GM23338 (cell line): Measurements from ENCODE around the gene PTPRN2. TPM values are rescaled to one million over a fixed set of nuclear protein-coding genes. Genes with fewer than 3 reads are reported as not detected.

Experiments used
- ATAC-seq: fragments of 200-7000 bp; cut with Tn5 transposase; 3 replicates; pipeline ENCODE4 v1.9.1; 2020
- DNase-seq: peaks from one replicate; pipeline ENCODE4 v3.0.0-alpha.2; 2015; ENCODE audit warnings: low spot score
- H2AFZ ChIP-seq: fragments of 200-600 bp; sonication (generic); 2 replicates; pipeline ENCODE4 v1.8.0; 2016; ENCODE audit warnings: antibody characterized with exemption, mild to moderate bottlenecking, moderate library complexity
- H3F3A ChIP-seq: fragments of 200-600 bp; sonication (generic); replicated peaks from 2 replicates; pipeline ENCODE4 v1.8.0; 2017; ENCODE audit warnings: antibody characterized with exemption, mixed run types, low read depth
- H3K27ac ChIP-seq: fragments of 200-600 bp; sonication (generic); 2 replicates; pipeline ENCODE4 v1.6.1; 2016; ENCODE audit warnings: low read depth
- H3K27me3 ChIP-seq: fragments of 200-600 bp; sonication (generic); 2 replicates; pipeline ENCODE4 v1.8.0; 2016; ENCODE audit warnings: mild to moderate bottlenecking, mixed run types, moderate library complexity; ENCODE audit not compliant: insufficient read depth
- H3K36me3 ChIP-seq: fragments of 200-600 bp; sonication (generic); 2 replicates; pipeline ENCODE4 v1.8.0; 2016; ENCODE audit warnings: mild to moderate bottlenecking; ENCODE audit not compliant: insufficient read depth
- H3K4me1 ChIP-seq: fragments of 200-600 bp; sonication (generic); 2 replicates; pipeline ENCODE4 v1.8.0; 2016; ENCODE audit warnings: mild to moderate bottlenecking, moderate library complexity; ENCODE audit not compliant: insufficient read depth
- H3K4me2 ChIP-seq: fragments of 200-600 bp; sonication (generic); 2 replicates; pipeline ENCODE4 v1.7.1; 2017; ENCODE audit warnings: mixed run types
- H3K4me3 ChIP-seq: fragments of 200-600 bp; sonication (generic); 2 replicates; pipeline ENCODE4 v1.6.1; 2016; ENCODE audit warnings: mixed run types
- H3K79me2 ChIP-seq: fragments of 200-600 bp; sonication (generic); replicated peaks from 2 replicates; pipeline ENCODE4 v1.8.0; 2017; ENCODE audit warnings: mild to moderate bottlenecking; ENCODE audit not compliant: insufficient read depth
- H3K9me2 ChIP-seq: fragments of 200-600 bp; sonication (generic); 2 replicates; pipeline ENCODE4 v1.8.0; 2017; ENCODE audit not compliant: insufficient read depth
- H4K20me1 ChIP-seq: fragments of 200-600 bp; sonication (generic); replicated peaks from 2 replicates; pipeline ENCODE4 v1.8.0; 2017; ENCODE audit warnings: mild to moderate bottlenecking; ENCODE audit not compliant: insufficient read depth
- H3K27ac Mint-ChIP-seq: 2 replicates; pipeline ENCODE4 v1.8.0; 2020; ENCODE audit warnings: inconsistent platforms, mild to moderate bottlenecking, moderate library complexity, mixed read lengths
- H3K27me3 Mint-ChIP-seq: 3 replicates; pipeline ENCODE4 v1.8.0; 2022; ENCODE audit warnings: low read depth, mild to moderate bottlenecking, moderate library complexity, mixed read lengths, inconsistent platforms; ENCODE audit not compliant: insufficient read depth, poor library complexity
- H3K36me3 Mint-ChIP-seq: 3 replicates; pipeline ENCODE4 v1.8.0; 2021; ENCODE audit warnings: low read depth, mild to moderate bottlenecking, inconsistent platforms, moderate library complexity, mixed read lengths
- H3K4me1 Mint-ChIP-seq: 3 replicates; pipeline ENCODE4 v1.8.0; 2020; ENCODE audit warnings: mild to moderate bottlenecking, inconsistent platforms, mixed read lengths
- H3K4me3 Mint-ChIP-seq: 3 replicates; pipeline ENCODE4 v1.8.0; 2021; ENCODE audit warnings: moderate library complexity, mild to moderate bottlenecking, inconsistent platforms, mixed read lengths
- H3K9me3 Mint-ChIP-seq: 3 replicates; pipeline ENCODE4 v1.8.0; 2020; ENCODE audit warnings: moderate library complexity, mild to moderate bottlenecking, inconsistent platforms, mixed read lengths
- CREB1 ChIP-seq: fragments of 250-450 bp; sonication (Bioruptor Pico); IDR thresholded peaks from 2 replicates; pipeline ENCODE4 v1.5.0; 2020; ENCODE audit warnings: low read depth, mild to moderate bottlenecking, moderate library complexity
- CTCF ChIP-seq, 2 experiments: fragments of 200-600 bp in 1 of 2; sonication (generic) in 1 of 2; conservative IDR thresholded peaks; 2 replicates each; pipeline versions ENCODE4 v1.5.1 to v1.6.1; 2016 to 2017; ENCODE audit warnings: antibody characterized with exemption in 2 of 2, low read depth in 2 of 2, mild to moderate bottlenecking in 2 of 2, moderate library complexity in 1 of 2
- ETS1 ChIP-seq: IDR thresholded peaks from 2 replicates; pipeline ENCODE4 v1.6.1; 2016; ENCODE audit warnings: antibody characterized with exemption
- EZH2 ChIP-seq: fragments of 200-600 bp; sonication (generic); IDR thresholded peaks from one replicate; pipeline ENCODE4 v1.8.0; 2017; ENCODE audit warnings: antibody characterized with exemption, mild to moderate bottlenecking, low read depth; ENCODE audit not compliant: unreplicated experiment
- EZH2phosphoT487 ChIP-seq: fragments of 200-600 bp; sonication (generic); IDR thresholded peaks from one replicate; pipeline ENCODE4 v1.8.1; 2018; ENCODE audit warnings: antibody characterized with exemption; ENCODE audit not compliant: unreplicated experiment
- JUNB ChIP-seq: IDR thresholded peaks from one replicate; pipeline ENCODE4 v1.6.1; 2016; ENCODE audit warnings: antibody characterized with exemption; ENCODE audit not compliant: unreplicated experiment
- NANOG ChIP-seq: IDR thresholded peaks from 2 replicates; pipeline ENCODE4 v1.6.1; 2016; ENCODE audit warnings: antibody characterized with exemption, borderline replicate concordance
- POLR2AphosphoS5 ChIP-seq: IDR thresholded peaks from 2 replicates; pipeline ENCODE4 v1.6.1; 2016; ENCODE audit warnings: antibody characterized with exemption, low read depth
- STAT1 ChIP-seq: IDR thresholded peaks from one replicate; pipeline ENCODE4 v1.6.1; 2016; ENCODE audit warnings: antibody characterized with exemption; ENCODE audit not compliant: unreplicated experiment
- ZNF114 ChIP-seq: fragments of 250-450 bp; sonication (Bioruptor Pico); IDR thresholded peaks from 2 replicates; pipeline ENCODE4 v1.5.0; 2020; ENCODE audit warnings: mild to moderate bottlenecking, moderate library complexity
- ZNF331 ChIP-seq: fragments of 250-450 bp; sonication (Bioruptor Pico); IDR thresholded peaks from 2 replicates; pipeline ENCODE4 v1.5.0; 2020; ENCODE audit warnings: low read depth, mild to moderate bottlenecking, moderate library complexity
- polyA plus RNA-seq: library from polyadenylated mRNA; unstranded; fragments of >200 nt; fragmentation: Nextera tagmentation; extraction: Ambion mirVana; gene quantifications from 2 replicates; pipeline ENCODE4 v1.2.1, GENCODE V29; 2016
- total RNA-seq: library from RNA; depleted of rRNA; stranded (reverse); fragments of >200 nt; shearing (Covaris generic); gene quantifications from 2 replicates; pipeline ENCODE4 v1.2.3, GENCODE V29; 2014
- TF ChIP-seq, protein P1 (sequence below): IDR thresholded peaks from one replicate; pipeline ENCODE4 v1.6.1; 2018; ENCODE audit warnings: antibody characterized with exemption; ENCODE audit not compliant: unreplicated experiment
- TF ChIP-seq, protein P2 (sequence below): fragments of 250-450 bp; sonication (Bioruptor Pico); IDR thresholded peaks from 2 replicates; pipeline ENCODE4 v1.5.0; 2020; ENCODE audit warnings: mild to moderate bottlenecking, moderate library complexity

PTPRN2 gene
- total and polyA plus RNA-seq, 2 experiments from 2014 or later = 0.87 to 4.0 TPM

DNA sequence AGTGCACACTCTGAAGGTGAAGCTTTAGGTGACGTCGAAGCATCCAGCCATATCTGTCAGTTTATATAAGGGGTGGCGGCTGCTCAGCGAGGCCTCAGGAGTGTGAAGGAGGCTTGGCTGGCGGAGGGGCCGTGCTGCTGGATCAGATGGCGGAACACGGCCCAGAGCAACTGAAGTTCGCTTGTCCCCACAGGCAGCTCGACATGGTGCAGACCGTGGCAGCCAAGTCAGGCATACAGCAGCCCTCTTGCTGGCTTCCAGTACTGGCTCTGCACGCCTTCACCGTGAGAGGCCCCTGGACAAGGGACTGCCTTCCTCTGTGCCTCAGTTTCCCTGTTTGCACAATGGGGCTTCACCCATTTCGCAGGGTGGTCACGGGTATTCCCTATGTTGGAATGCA, 807.3 kb downstream of the PTPRN2 start:
- Mint-ChIP-seq H3K27ac (no peak overlapping the region), H3K4me3 (no peak overlapping the region), H3K36me3 (peaks cover 50% of the 10 kb centered on the region), H3K4me1 (no peaks in the 10 kb centered on the region; the same call in 2 of the 3 replicates), H3K27me3 (peaks cover 12% of the 10 kb centered on the region), H3K9me3 (peaks cover 88% of the 10 kb centered on the region)
- TF ChIP-seq JUNB = no peak
- TF ChIP-seq ZNF331 = no peak
- TF ChIP-seq STAT1 = no peak
- TF ChIP-seq CREB1 (CRISPR knock-in tag) = no peak
- no peak for TF ChIP-seq ETS1
- TF ChIP-seq, protein P1, sequence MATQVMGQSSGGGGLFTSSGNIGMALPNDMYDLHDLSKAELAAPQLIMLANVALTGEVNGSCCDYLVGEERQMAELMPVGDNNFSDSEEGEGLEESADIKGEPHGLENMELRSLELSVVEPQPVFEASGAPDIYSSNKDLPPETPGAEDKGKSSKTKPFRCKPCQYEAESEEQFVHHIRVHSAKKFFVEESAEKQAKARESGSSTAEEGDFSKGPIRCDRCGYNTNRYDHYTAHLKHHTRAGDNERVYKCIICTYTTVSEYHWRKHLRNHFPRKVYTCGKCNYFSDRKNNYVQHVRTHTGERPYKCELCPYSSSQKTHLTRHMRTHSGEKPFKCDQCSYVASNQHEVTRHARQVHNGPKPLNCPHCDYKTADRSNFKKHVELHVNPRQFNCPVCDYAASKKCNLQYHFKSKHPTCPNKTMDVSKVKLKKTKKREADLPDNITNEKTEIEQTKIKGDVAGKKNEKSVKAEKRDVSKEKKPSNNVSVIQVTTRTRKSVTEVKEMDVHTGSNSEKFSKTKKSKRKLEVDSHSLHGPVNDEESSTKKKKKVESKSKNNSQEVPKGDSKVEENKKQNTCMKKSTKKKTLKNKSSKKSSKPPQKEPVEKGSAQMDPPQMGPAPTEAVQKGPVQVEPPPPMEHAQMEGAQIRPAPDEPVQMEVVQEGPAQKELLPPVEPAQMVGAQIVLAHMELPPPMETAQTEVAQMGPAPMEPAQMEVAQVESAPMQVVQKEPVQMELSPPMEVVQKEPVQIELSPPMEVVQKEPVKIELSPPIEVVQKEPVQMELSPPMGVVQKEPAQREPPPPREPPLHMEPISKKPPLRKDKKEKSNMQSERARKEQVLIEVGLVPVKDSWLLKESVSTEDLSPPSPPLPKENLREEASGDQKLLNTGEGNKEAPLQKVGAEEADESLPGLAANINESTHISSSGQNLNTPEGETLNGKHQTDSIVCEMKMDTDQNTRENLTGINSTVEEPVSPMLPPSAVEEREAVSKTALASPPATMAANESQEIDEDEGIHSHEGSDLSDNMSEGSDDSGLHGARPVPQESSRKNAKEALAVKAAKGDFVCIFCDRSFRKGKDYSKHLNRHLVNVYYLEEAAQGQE = no peak
- no peak for TF ChIP-seq CTCF (conservative IDR thresholded peaks at IDR 0.05; ENCODE audit: low read depth in 2 of 2)
- no peak for TF ChIP-seq ZNF114
- no peak for TF ChIP-seq NANOG
- no peak for TF ChIP-seq EZH2phosphoT487
- TF ChIP-seq POLR2AphosphoS5 = no peak
- TF ChIP-seq, protein P2, sequence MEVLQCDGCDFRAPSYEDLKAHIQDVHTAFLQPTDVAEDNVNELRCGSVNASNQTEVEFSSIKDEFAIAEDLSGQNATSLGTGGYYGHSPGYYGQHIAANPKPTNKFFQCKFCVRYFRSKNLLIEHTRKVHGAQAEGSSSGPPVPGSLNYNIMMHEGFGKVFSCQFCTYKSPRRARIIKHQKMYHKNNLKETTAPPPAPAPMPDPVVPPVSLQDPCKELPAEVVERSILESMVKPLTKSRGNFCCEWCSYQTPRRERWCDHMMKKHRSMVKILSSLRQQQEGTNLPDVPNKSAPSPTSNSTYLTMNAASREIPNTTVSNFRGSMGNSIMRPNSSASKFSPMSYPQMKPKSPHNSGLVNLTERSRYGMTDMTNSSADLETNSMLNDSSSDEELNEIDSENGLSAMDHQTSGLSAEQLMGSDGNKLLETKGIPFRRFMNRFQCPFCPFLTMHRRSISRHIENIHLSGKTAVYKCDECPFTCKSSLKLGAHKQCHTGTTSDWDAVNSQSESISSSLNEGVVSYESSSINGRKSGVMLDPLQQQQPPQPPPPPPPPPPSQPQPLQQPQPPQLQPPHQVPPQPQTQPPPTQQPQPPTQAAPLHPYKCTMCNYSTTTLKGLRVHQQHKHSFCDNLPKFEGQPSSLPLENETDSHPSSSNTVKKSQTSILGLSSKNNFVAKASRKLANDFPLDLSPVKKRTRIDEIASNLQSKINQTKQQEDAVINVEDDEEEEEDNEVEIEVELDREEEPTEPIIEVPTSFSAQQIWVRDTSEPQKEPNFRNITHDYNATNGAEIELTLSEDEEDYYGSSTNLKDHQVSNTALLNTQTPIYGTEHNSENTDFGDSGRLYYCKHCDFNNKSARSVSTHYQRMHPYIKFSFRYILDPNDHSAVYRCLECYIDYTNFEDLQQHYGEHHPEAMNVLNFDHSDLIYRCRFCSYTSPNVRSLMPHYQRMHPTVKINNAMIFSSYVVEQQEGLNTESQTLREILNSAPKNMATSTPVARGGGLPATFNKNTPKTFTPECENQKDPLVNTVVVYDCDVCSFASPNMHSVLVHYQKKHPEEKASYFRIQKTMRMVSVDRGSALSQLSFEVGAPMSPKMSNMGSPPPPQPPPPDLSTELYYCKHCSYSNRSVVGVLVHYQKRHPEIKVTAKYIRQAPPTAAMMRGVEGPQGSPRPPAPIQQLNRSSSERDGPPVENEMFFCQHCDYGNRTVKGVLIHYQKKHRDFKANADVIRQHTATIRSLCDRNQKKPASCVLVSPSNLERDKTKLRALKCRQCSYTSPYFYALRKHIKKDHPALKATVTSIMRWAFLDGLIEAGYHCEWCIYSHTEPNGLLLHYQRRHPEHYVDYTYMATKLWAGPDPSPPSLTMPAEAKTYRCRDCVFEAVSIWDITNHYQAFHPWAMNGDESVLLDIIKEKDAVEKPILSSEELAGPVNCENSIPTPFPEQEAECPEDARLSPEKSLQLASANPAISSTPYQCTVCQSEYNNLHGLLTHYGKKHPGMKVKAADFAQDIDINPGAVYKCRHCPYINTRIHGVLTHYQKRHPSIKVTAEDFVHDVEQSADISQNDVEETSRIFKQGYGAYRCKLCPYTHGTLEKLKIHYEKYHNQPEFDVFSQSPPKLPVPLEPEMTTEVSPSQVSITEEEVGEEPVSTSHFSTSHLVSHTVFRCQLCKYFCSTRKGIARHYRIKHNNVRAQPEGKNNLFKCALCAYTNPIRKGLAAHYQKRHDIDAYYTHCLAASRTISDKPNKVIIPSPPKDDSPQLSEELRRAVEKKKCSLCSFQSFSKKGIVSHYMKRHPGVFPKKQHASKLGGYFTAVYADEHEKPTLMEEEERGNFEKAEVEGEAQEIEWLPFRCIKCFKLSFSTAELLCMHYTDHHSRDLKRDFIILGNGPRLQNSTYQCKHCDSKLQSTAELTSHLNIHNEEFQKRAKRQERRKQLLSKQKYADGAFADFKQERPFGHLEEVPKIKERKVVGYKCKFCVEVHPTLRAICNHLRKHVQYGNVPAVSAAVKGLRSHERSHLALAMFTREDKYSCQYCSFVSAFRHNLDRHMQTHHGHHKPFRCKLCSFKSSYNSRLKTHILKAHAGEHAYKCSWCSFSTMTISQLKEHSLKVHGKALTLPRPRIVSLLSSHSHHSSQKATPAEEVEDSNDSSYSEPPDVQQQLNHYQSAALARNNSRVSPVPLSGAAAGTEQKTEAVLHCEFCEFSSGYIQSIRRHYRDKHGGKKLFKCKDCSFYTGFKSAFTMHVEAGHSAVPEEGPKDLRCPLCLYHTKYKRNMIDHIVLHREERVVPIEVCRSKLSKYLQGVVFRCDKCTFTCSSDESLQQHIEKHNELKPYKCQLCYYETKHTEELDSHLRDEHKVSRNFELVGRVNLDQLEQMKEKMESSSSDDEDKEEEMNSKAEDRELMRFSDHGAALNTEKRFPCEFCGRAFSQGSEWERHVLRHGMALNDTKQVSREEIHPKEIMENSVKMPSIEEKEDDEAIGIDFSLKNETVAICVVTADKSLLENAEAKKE (CRISPR knock-in tag) = no peak
- no peak for TF ChIP-seq EZH2
- H3K27ac ChIP-seq = no peak overlapping the region
- H3K4me1 ChIP-seq = no peaks in the 10 kb centered on the region
- ATAC-seq (no peak), DNase-seq (no peak)
- H3K9me2 ChIP-seq = no peaks in the 10 kb centered on the region
- H3K27me3 ChIP-seq = no peaks in the 10 kb centered on the region
- H2AFZ ChIP-seq = no peak overlapping the region
- H3K4me3 ChIP-seq = no peak overlapping the region
- H3K36me3 ChIP-seq = no peaks in the 10 kb centered on the region
- H3K4me2 ChIP-seq = no peak overlapping the region
- no peaks in the 10 kb centered on the region for H4K20me1 ChIP-seq
- H3F3A ChIP-seq = no peaks in the 10 kb centered on the region
- no peaks in the 10 kb centered on the region for H3K79me2 ChIP-seq
